ENCODE measurements around the gene ETF1.

- TF ChIP-seq POLR2A (IDR thresholded peaks at IDR 0.05): no peak
- TF ChIP-seq CTCF (IDR thresholded peaks at IDR 0.05): no peak
- TF ChIP-seq POLR2AphosphoS5 (IDR thresholded peaks at IDR 0.05): no peak
- no peak for TF ChIP-seq EP300 (IDR thresholded peaks at IDR 0.05)
These were observed 72.5 kb downstream of the ETF1 start for GRCh38 chr5:138470322-138471051.
